ENCODE data around the gene OSBPL5. TPM values are rescaled to one million over a fixed set of nuclear protein-coding genes. Genes with fewer than 3 reads are reported as not detected.

The OSBPL5 gene, protein sequence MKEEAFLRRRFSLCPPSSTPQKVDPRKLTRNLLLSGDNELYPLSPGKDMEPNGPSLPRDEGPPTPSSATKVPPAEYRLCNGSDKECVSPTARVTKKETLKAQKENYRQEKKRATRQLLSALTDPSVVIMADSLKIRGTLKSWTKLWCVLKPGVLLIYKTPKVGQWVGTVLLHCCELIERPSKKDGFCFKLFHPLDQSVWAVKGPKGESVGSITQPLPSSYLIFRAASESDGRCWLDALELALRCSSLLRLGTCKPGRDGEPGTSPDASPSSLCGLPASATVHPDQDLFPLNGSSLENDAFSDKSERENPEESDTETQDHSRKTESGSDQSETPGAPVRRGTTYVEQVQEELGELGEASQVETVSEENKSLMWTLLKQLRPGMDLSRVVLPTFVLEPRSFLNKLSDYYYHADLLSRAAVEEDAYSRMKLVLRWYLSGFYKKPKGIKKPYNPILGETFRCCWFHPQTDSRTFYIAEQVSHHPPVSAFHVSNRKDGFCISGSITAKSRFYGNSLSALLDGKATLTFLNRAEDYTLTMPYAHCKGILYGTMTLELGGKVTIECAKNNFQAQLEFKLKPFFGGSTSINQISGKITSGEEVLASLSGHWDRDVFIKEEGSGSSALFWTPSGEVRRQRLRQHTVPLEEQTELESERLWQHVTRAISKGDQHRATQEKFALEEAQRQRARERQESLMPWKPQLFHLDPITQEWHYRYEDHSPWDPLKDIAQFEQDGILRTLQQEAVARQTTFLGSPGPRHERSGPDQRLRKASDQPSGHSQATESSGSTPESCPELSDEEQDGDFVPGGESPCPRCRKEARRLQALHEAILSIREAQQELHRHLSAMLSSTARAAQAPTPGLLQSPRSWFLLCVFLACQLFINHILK
- total RNA-seq = 29.7 and 35.5 TPM in 2 replicates

DNA sequence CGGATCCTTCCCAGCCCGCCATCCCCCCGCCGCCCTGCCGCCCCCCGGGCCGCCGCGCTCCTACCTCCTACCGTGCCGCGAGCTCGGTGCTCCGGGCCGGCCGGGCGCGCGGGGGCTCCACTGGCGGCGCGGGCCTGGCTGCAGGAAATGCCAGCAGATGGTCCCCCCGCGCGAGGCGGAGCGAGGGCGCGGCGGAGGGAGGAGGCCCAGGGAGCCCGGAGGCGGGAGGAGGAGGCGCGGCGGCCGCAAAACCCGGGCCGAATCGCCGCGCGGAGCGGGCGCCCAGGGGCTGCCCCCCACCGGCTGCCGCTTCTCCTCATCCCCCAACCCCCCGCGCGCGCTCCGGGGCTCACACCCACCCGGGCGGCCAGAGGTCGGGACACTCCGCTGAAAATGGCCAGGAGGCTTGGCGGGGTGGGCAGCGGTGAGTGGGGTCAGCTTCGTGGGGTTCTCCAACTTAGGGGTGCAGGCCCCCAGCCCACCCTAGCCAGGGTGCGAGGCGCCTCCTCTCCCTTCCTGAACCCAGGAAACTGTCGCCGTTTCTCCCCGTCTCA, at the start of gene OSBPL5:
TSS of gene OSBPL5 (minus strand) at position 159 of the 554 bp plus-strand sequence. CDS start 36,162 bp downstream, outside the sequence.

DNA sequence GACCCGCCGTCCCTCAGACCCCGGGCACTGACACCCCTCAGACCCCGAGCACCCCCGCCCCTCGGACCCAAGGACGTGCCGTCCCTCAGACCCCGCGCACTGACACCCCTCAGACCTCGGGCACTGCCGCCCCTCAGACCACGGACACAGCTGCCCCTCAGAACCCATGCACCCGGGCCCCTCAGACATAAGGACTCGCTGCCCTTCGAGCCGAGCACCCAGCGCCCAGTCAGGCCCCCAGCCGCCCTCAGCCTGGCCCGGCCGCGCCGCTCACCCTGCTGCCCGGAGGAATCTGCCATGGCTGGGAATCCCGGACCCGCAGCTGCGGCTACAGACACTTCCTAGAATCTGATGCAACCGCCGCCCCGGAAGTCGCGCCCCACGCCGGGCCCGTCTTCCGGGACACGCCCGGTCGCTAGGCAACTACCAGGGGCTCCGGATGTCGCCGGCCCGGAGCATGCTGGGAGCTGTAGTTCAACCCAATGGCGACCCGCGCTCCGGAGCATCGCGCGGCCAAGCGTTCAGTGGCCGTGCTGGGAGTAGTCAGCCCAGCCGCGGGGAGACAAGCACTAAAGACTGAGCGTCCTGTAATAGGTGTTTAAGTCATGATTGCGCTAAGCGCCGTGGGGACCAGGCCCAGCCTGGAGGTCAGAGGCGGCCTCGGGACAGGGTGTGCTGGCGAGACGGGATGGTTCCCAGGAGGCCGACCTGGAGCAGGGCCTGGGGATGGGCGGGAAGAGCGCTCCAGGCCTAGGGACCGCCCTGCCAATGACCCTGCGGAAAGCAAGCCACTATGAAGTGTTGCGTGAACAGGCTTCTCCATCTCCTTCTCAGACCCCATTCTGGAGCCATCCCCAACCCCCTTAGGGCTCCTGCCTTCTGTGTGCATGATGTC, 107.8 kb downstream of the OSBPL5 start, which contains the start of gene CARS1:
TSS of gene CARS1 (minus strand) at position 355 of the 895 bp plus-strand sequence. CDS start at position 299, 56 bp downstream.

Other genes starting within 250 kb of the OSBPL5 start
- gene PHLDA2, start 235.9 kb downstream of the OSBPL5 start, total RNA-seq = 2.8 and 16.1 TPM in 2 replicates
- 91.9 and 153 TPM in 2 replicates for gene NAP1L4, start 173.0 kb downstream of the OSBPL5 start, total RNA-seq
- 65.1 and 70.0 TPM in 2 replicates for gene CARS1, start 107.9 kb downstream of the OSBPL5 start, total RNA-seq
- gene MRGPRG, start 53.5 kb upstream of the OSBPL5 start, total RNA-seq = not detected in 2 replicates
- not detected in 2 replicates for gene MRGPRE, start 67.1 kb upstream of the OSBPL5 start, total RNA-seq
- gene ZNF195, start 213.8 kb upstream of the OSBPL5 start, total RNA-seq = 16.7 and 21.1 TPM in 2 replicates